Measurements from ENCODE around the gene RGS3.

The RGS3 gene

GRCh38 chr9:113511856-113512761 is 48.6 kb downstream of the RGS3 start:
- peak; percentile 67 for DNase-seq (ENCODE audit: low read depth, low spot score)

DNA sequence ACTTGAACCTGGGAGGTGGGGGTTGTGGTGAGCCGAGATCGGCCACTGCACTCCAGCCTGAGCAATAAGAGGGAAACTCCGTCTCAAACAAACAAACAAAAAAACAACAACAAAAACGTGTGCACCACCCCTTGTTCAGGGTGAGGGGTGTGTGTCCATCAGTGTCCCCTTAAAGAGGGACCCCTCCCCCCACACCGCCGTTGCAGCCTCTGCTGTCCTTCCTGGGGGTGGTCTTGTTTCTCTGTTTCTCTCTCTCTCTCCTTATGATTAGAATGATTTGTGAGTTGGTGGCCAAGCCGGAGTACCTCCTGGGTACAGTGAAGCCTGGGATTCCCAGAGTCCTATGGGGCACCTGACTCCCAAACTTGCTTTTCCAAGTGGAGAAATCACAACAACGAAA is 49.6 kb downstream of the RGS3 start:
- DNase-seq (ENCODE audit: low read depth, low spot score): no peak

DNA sequence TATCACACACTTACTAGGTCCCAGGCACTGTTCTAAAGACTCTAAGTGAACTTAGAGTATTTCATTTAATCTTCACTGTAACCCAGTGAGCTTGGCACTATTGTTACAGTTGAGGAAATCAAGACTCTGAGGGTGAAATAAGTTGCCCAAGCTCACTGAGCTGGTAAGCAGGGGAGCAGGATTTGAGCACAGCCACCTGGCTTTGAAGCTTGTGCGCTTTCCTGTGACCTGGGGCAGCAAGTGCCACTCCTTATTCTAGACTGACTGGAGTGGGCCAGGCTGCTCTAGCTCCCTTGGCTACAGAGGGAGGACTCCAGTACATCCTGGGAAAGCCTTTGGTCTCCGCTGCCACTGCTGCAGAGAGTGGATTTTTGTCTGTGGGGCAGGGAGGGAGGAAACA is 50.0 kb downstream of the RGS3 start:
- DNase-seq (ENCODE audit: low read depth, low spot score): no peak

- no peak for DNase-seq (ENCODE audit: low read depth, low spot score)
These were observed 50.5 kb downstream of the RGS3 start for GRCh38 chr9:113514061-113514460.

- DNase-seq (ENCODE audit: low read depth, low spot score): no peak
These were observed 51.2 kb downstream of the RGS3 start for GRCh38 chr9:113514748-113515147.

DNA sequence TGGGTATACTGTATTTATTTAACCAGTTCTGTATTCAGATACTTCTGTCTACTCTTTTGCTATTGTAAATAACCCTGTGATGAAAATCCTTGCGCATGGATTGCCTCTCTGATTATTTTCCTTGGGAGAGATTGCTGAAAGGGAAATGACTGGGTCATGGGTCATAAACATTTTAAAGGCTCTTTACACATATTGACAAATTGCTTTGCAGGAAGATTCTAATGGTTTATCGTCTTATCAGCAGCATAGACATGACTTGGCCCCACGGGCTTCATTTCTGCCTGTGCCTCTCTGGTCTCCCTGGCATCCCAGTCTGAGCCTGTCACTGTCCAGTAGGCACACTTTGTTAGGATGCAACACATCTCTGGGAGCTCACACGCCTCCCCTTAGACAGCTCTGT is 52.3 kb downstream of the RGS3 start:
- no peak for DNase-seq (ENCODE audit: low read depth, low spot score)

DNA sequence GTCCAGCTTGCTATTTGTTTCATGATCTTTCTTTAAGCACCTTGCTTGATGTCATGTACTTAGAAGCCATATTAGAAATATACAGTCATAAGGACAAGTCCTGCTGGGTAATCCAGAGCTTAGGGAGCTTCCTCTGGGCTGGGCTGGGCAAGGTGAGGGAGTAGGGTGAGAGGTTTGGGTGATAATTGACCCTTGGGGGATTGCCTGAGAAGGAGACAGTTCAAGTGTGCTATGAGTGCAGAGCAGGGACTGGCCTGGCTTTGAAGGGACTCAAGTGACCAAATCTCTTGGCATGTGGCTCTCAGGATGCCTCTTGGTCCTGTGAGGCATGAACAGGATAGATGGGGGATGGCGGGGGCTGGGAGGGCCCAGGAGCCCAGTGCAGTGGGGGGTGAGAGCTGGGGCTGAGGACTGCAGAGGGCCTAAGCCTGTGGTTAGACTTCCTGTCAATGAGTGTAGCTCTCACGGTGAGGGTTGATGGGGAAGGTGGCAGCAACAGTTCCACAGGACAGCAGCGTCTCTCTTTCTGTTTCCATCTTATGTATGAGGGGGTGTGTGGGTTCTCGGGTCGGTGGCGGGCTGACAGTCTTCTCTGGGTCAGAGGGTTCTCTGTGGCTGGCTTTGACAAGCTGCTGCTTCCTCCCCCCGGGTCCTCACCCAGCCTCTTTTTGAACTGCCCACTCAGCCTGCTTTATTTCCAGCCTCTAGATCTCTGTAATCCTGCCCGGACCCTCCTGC is 53.5 kb downstream of the RGS3 start:
- DNase-seq (ENCODE audit: low read depth, low spot score): peak; percentile 48

- DNase-seq (ENCODE audit: low read depth, low spot score): no peak
These were observed 56.0 kb downstream of the RGS3 start for GRCh38 chr9:113519426-113520108.

GRCh38 chr9:113520109-113520642 is 56.6 kb downstream of the RGS3 start:
- DNase-seq (ENCODE audit: low read depth, low spot score): no peak

DNA sequence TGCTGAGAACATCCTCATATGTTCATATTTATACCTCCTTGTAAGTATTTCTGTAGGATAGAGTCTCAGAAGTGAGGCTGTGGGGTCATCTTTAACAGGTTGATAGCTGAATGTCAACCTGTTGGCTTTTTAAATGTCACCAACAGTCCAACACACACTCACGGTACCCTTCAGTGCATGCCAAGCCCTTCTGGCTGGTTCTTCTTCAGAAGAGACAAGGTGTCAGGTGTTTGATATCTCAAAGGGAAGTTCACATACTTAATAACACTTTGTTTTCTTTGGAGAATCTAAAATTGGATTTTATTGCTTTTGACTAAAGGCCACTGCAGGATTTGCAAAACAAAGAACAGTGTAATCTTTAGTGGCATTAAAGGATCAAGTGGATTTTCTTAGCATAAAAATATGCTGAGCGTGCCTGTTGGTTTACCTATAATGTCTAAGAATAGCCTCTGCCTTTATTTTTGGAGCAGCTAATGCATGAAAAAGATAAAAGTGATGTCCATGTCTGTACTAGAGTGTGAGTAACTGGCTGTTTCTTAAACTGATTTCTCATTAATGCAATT is 58.2 kb downstream of the RGS3 start:
- DNase-seq (ENCODE audit: low read depth, low spot score): no peak

- DNase-seq (ENCODE audit: low read depth, low spot score): no peak
These were observed 58.9 kb downstream of the RGS3 start for GRCh38 chr9:113522419-113522818.

GRCh38 chr9:113522858-113523257 is 59.3 kb downstream of the RGS3 start:
- no peak for DNase-seq (ENCODE audit: low read depth, low spot score)

- DNase-seq (ENCODE audit: low read depth, low spot score): peak; percentile 54
These were observed 60.1 kb downstream of the RGS3 start for GRCh38 chr9:113523421-113524141.

DNA sequence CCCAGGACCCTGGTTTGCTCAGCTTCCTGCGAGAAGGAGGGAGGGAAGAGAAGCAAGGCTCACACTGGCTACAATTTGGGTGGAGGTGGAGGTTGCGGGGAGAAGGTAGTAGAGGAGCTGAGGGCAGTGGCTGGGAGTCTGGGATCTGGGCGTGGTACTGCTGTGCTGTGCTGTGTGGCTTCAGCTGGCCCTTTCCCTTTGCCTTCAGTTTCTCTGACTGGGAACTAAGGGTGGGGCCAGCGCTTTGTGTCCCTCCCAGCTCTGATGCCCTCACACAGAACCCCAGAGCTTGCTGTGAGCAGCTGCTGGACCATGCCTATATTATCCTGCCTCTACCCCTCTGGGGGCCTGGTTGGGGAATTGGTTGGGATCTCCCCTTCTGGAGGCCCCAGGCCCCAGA is 60.9 kb downstream of the RGS3 start:
- no peak for DNase-seq (ENCODE audit: low read depth, low spot score)

DNA sequence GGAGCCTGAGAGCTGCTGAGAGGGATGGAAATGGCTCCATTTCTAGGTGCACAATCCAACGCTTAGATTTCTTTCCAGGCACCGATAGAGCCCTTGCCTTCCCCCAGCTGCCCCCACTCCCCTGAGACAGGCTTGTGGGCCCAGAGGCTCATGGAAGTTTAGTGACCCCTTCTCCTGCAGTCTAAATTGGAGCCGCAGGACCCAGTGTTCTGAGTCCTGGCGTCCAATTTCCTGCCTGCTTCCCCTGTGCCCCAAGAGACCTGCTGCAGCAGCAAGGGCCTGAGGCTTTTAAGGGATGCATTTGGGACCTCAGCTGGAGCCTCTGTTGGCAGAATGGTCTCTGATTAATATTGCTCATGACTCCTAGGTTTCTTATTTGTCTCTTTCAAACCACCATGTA is 61.7 kb downstream of the RGS3 start:
- no peak for DNase-seq (ENCODE audit: low read depth, low spot score)

GRCh38 chr9:113525831-113526230 is 62.3 kb downstream of the RGS3 start:
- no peak for DNase-seq (ENCODE audit: low read depth, low spot score)

- no peak for DNase-seq (ENCODE audit: low read depth, low spot score)
These were observed 62.8 kb downstream of the RGS3 start for GRCh38 chr9:113526231-113526746.

GRCh38 chr9:113526841-113527240 is 63.3 kb downstream of the RGS3 start:
- no peak for DNase-seq (ENCODE audit: low read depth, low spot score)

DNA sequence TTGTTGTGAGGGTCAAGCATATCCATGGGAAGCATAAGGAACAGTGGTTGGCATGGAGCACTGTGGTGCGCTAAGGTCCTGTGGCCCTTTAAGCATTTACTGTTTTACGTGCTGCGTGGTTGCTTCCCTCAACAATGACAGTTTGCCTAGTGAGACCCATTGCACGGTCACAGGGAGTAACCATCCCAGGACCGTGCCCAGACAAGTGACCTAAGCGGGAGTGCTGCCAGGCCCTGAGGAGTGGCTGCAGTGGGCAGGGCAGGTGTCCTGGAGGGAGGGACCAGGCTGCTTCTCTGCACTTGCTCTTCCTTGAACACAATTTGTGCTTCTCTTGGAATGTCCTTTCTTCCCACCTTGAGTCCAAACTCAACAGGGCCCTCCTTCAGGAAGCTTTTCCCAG is 64.6 kb downstream of the RGS3 start:
- DNase-seq (ENCODE audit: low read depth, low spot score): no peak

DNA sequence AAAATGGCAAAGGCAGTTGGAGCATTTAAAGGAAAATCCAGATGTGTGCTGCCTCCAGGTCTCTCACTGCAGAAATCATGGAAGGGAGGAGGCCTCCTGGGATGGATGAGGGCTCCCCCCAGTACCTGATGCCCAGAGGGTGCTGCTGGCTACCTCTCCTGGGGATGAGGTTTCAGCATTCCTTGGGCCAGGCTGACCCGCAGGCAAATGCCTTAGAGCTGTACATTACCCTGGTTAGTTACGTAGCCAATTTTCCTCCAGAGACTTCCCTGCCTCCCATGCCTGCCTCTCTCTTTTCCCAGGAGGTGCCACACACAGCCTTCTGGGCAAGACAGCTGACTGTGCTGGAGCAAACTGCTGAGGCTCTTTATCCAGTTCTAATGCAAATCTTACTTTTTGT is 65.3 kb downstream of the RGS3 start:
- no peak for DNase-seq (ENCODE audit: low read depth, low spot score)

Data from activated naive CD8-positive, alpha-beta T cell treated with anti-CD3 and anti-CD28 coated beads, Interleukin-2, amount 50 U/mL, for 16 hours (primary cell).